GM08714 (cell line): ENCODE measurements around the gene LIPJ.

Experiments
- H3K4me3 ChIP-seq: fragments of 200-500 bp; sonication (Bioruptor generic); 2 replicates; pipeline ENCODE4 v1.5.1; 2014; ENCODE audit warnings: mild to moderate bottlenecking, low read length, inconsistent platforms
- ZNF274 ChIP-seq: IDR thresholded peaks from 2 replicates; pipeline ENCODE4 v1.6.1; 2012; ENCODE audit warnings: mild to moderate bottlenecking, low read depth, low read length

Gene LIPJ

DNA sequence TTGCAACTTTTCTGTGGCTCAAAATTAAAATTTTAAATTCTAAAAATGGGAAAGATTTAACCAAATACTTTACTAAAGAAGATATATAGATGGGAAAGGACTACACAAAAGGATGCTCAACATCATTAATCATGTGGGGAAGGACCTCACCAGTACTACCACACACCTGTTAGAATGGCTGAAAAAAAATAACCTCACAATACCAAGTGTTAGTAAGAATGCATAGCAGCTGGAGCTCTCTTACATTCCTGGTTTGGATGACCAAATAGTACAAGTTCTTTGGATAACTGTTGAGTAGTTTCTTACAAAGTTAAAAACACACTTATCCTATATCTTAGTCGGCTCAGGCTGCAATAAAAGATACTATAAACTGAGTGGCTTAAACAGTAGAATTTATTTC, 33.9 kb downstream of the LIPJ start:
- TF ChIP-seq ZNF274, result no peak
- no peak overlapping the region for H3K4me3 ChIP-seq

DNA sequence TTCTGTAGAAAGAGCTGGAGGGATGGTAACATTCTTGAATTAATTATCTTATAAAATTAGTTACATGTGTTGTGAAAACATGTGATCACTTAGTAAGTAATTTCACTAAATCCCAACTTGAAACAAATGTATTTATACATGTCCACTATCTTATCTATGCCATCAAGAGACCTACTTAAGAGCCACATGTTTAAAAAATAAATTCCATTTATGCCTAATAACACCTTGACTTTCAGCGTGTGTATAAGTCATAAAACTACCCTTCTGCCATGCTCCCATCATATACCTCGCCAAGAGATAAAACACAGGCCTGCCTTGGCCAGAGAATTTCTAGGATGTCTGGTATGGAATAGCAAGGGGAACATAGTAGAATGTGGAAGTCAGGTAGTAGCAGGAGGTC, 37.3 kb downstream of the LIPJ start:
- no peak for TF ChIP-seq ZNF274

DNA sequence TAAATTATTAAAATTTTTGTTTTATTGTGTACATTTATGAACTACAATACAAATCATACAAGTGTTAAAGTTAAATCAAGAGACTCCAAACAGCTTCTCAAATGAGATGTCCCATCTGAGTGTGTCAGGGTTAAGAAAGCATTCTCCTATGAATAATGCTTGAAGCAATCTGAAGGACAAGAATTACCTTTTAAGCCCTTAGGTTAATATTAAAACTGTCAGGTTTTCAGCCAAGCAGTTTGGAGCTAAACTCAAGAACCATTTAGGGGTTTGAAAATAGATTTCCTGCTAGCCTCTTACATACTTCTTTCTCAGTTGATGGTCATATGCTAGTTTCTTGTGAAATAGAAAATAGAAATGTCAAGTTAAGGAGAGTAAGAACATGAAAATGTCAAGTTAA, 38.3 kb downstream of the LIPJ start:
- no peak overlapping the region for H3K4me3 ChIP-seq
- no peak for TF ChIP-seq ZNF274

More for the DNA sequence above, 37.3 kb downstream of the LIPJ start:
- no peak overlapping the region for H3K4me3 ChIP-seq

DNA sequence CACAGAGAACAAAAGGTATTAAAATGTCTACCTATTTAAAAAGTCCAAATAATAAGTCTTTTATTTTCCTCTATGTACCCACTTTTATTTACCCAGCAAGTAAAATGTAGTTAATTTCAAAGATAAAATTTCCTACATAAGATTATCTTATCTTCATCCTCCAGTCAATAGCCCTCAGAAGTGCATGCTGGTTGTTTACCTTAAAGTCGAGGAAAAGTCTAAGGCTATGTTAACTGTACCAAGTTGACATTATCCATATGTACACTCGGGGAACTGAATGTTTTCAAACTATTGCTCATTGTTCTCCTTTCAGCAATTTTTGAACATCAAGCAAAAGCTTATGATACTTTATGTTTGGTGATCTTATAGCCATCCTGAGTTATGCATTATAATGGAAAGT, 53.6 kb downstream of the LIPJ start:
- no peak for TF ChIP-seq ZNF274

DNA sequence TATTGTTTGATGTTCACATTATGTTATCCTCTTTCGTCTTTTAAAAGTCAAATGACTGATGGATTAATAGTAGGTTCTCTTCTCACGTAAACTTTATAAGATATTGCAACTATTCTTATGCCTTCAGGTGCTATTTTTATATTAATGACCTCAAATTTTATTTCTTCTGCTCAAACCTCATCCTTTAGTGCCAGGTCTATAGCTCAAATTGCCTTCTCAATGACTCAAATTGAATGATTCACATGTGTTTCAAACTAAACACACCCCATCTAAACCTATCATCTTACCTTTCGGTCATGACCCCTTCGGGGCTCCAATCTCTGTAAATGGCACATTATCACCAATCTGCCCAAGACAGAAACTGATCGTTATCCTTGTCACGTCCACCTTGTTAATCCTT, 55.6 kb downstream of the LIPJ start:
- H3K4me3 ChIP-seq, result no peak overlapping the region
- no peak for TF ChIP-seq ZNF274

More for the DNA sequence above, 53.6 kb downstream of the LIPJ start:
- no peak overlapping the region for H3K4me3 ChIP-seq

DNA sequence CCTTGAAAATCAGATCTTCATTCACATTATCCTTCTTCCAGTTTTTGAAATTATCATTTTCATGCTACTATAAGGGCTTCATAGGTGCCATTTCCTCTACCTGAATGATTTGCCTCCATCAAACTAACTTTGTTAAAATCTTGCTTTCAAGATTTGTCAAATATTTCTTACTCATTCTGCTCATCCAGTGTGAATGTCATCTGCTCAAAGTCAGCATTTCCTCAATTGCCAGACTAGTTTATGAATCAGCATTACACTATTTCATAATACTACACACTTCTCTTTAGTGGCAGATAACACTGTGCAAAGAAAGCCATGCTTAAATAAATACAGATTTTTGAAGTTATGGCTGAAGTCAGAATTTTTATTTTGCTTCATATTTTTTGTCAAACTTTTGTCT, 56.4 kb downstream of the LIPJ start:
- no peak for TF ChIP-seq ZNF274

DNA sequence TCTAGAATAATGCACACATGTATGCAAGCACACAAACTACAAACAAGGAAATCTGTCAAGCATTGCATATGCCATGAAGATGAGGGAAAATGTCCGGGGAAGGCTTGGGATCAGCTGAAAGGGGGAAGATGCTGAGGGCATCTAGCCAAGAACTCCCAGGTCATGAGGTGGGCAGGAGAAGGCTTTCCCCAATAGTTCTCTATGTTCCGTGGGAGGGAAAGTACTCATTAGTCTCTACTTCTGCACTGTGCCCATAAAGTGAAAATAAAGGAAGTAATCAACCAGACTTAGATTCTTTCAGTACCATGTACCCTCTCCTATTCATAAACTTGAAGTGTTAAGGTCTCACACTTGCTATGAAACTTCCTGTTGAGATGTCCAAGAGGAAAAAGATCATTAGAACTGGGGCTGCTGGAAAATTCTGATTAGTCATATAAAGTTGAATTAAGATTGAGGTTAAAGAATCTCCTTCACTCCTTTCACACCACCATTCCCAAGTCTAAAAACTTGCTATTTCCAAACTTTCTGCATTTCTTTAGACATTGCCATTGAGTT, 60.6 kb downstream of the LIPJ start:
- no peak for TF ChIP-seq ZNF274
- no peak overlapping the region for H3K4me3 ChIP-seq

More for the DNA sequence above, 56.4 kb downstream of the LIPJ start:
- H3K4me3 ChIP-seq, result no peak overlapping the region

DNA sequence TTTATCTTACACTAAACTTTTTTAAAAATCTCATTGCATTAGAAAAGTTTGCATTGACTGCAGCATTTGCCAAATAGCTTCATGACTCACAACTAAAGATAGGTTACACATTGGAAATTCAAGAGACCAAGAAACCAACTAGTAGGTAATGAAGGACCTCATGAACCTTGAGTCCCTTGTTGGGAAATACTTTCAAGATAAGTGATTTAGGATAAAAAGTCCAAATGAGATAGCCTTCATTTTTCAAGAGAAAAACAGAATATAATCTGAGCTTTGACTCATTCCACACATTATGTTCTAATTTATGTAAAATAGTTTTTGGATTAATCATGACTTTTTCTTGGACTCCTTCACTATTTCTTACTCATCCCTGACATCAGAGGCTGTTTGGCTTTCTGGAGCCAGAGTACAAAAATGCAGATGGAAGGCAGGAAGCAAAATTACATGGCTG, 64.6 kb downstream of the LIPJ start:
- no peak for TF ChIP-seq ZNF274
- no peak overlapping the region for H3K4me3 ChIP-seq

DNA sequence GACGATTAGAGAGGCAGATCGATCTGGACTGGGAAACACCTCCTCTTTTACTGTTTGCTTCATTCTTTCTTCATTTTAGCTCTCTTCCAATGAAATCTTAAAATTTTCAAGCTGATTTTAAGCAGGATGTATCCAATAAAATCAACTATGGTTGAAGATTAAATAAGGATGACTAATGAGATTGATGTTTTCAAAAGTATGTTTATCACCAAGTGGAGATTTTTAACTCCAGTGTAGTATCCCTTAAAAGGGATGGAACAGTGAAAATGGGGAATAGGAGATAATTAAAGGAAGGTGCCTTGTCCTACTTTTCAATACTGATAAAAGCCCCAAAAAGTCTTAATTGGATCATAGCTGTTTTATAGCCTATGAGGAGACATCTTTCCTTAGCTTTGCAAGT, 66.1 kb downstream of the LIPJ start:
- no peak for TF ChIP-seq ZNF274

More for the DNA sequence above, 66.1 kb downstream of the LIPJ start:
- no peak overlapping the region for H3K4me3 ChIP-seq
